LoVo (cell line): ENCODE data around the gene DNAH9.

Experiments used
- DNase-seq: peaks from one replicate; pipeline ENCODE4 v3.0.0-alpha.2; 2016; ENCODE audit warnings: low spot score

Gene DNAH9

GRCh38 chr17:11651089-11651488 lies 52.8 kb downstream of the DNAH9 start:
- DNase-seq: no peak

GRCh38 chr17:11668618-11669017 lies 70.3 kb downstream of the DNAH9 start:
- no peak for DNase-seq

GRCh38 chr17:11671126-11671525 lies 72.9 kb downstream of the DNAH9 start:
- DNase-seq: no peak

GRCh38 chr17:11682646-11683045 lies 84.4 kb downstream of the DNAH9 start:
- DNase-seq: no peak

- DNase-seq: no peak
Measured at GRCh38 chr17:11690681-11691080, 92.4 kb downstream of the DNAH9 start.

- no peak for DNase-seq
Measured at GRCh38 chr17:11692688-11693087, 94.4 kb downstream of the DNAH9 start.

GRCh38 chr17:11693284-11693683 lies 95.0 kb downstream of the DNAH9 start:
- no peak for DNase-seq

GRCh38 chr17:11700668-11701067 lies 102.4 kb downstream of the DNAH9 start:
- DNase-seq: no peak

GRCh38 chr17:11701911-11702310 lies 103.6 kb downstream of the DNAH9 start:
- DNase-seq: no peak

GRCh38 chr17:11704041-11704440 lies 105.8 kb downstream of the DNAH9 start:
- DNase-seq: no peak

GRCh38 chr17:11705111-11705510 lies 106.8 kb downstream of the DNAH9 start:
- DNase-seq: peak; percentile 63

GRCh38 chr17:11707586-11707985 lies 109.3 kb downstream of the DNAH9 start:
- no peak for DNase-seq

- DNase-seq: no peak
Measured at GRCh38 chr17:11712456-11712855, 114.2 kb downstream of the DNAH9 start.

- no peak for DNase-seq
Measured at GRCh38 chr17:11719203-11719602, 120.9 kb downstream of the DNAH9 start.

- DNase-seq: no peak
Measured at GRCh38 chr17:11719856-11720255, 121.6 kb downstream of the DNAH9 start.

- no peak for DNase-seq
Measured at GRCh38 chr17:11720816-11721215, 122.5 kb downstream of the DNAH9 start.

GRCh38 chr17:11730747-11731146 lies 132.5 kb downstream of the DNAH9 start:
- DNase-seq: no peak

GRCh38 chr17:11736613-11737312 lies 138.5 kb downstream of the DNAH9 start:
- no peak for DNase-seq

- no peak for DNase-seq
Measured at GRCh38 chr17:11737313-11737679, 139.0 kb downstream of the DNAH9 start.

GRCh38 chr17:11738151-11738550 lies 139.9 kb downstream of the DNAH9 start:
- DNase-seq: no peak

- no peak for DNase-seq
Measured at GRCh38 chr17:11739351-11739750, 141.1 kb downstream of the DNAH9 start.

GRCh38 chr17:11739848-11740247 lies 141.6 kb downstream of the DNAH9 start:
- no peak for DNase-seq

- DNase-seq: no peak
Measured at GRCh38 chr17:11742886-11743285, 144.6 kb downstream of the DNAH9 start.

- DNase-seq: no peak
Measured at GRCh38 chr17:11744696-11745095, 146.4 kb downstream of the DNAH9 start.

- DNase-seq: no peak
Measured at GRCh38 chr17:11747441-11747840, 149.2 kb downstream of the DNAH9 start.
